Measurements from ENCODE around the gene C2orf78.

The C2orf78 gene

DNA sequence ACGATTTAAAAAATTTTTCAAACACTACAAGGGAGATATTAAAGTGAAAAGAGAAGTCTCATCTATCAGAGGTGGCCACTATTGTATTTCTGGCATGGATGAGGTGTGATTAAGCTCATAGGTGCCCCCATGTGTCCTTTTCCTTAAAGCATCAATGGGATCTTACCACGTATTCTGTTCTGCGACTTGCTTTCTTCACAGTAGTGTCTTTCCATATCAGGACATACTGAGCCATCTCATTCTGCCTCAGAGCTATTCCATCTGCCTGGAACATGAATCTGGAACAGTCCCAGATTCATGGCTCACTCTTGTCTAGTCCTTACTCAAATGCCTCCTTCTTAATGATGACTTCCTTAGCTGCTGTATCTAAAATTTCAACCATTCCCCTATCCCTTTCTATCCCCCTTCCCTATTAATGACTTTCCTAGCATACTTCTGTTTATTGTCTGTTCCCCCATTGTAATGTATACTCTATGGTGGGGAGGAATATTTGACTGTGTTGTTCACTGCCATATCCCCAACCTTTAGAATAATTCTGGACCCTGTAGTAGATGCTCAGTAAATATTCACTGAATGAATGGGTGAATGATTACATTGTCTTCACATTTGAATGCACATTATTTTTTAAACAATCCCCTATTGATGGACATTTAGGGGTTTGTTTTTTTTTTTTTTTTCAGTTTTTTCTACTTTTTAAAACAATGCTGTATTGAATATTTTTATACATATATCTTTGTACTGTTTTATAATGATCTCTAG lies 55.8 kb downstream of the C2orf78 start:
- H3K9me2 ChIP-seq (replicated peaks; ENCODE audit: insufficient read depth, low read length): no peaks in the 10 kb centered on the region
- H3K9ac ChIP-seq (ENCODE audit: low read length): no peak overlapping the region
- no peak overlapping the region for H2AFZ ChIP-seq (ENCODE audit: low read depth, low read length, severe bottlenecking)
- peaks cover 16% of the 10 kb centered on the region; the same call in 1 of the 2 replicates for H3K79me2 ChIP-seq (ENCODE audit: insufficient read depth, low read length)
- no peak overlapping the region for H3K4me2 ChIP-seq (ENCODE audit: low read depth, low read length, poor library complexity, severe bottlenecking)
- H4K20me1 ChIP-seq (ENCODE audit: low read depth, low read length): no peaks in the 10 kb centered on the region
- no peak overlapping the region for H3K27ac ChIP-seq (ENCODE audit: low read depth, low read length)
- H3F3A ChIP-seq (ENCODE audit: insufficient read depth): no peaks in the 10 kb centered on the region; the same call in 1 of the 2 replicates
- peaks cover 4% of the 10 kb centered on the region; the same call in 1 of the 2 replicates for H3K36me3 ChIP-seq (ENCODE audit: low read length)
- H3K9me3 ChIP-seq (ENCODE audit: insufficient read depth, low read length): no peaks in the 10 kb centered on the region
- no peak overlapping the region for H3K4me3 ChIP-seq (ENCODE audit: insufficient read depth, low read length, poor library complexity, severe bottlenecking)
- no peaks in the 10 kb centered on the region for H3K27me3 ChIP-seq (ENCODE audit: low read length)
- TF ChIP-seq, protein P1, sequence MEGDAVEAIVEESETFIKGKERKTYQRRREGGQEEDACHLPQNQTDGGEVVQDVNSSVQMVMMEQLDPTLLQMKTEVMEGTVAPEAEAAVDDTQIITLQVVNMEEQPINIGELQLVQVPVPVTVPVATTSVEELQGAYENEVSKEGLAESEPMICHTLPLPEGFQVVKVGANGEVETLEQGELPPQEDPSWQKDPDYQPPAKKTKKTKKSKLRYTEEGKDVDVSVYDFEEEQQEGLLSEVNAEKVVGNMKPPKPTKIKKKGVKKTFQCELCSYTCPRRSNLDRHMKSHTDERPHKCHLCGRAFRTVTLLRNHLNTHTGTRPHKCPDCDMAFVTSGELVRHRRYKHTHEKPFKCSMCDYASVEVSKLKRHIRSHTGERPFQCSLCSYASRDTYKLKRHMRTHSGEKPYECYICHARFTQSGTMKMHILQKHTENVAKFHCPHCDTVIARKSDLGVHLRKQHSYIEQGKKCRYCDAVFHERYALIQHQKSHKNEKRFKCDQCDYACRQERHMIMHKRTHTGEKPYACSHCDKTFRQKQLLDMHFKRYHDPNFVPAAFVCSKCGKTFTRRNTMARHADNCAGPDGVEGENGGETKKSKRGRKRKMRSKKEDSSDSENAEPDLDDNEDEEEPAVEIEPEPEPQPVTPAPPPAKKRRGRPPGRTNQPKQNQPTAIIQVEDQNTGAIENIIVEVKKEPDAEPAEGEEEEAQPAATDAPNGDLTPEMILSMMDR (IDR thresholded peaks at IDR 0.05; ENCODE audit: insufficient read depth, low read length, poor library complexity, severe bottlenecking): no peak
- TF ChIP-seq EZH2phosphoT487 (conservative IDR thresholded peaks at IDR 0.05; ENCODE audit: low read length): no peak

DNA sequence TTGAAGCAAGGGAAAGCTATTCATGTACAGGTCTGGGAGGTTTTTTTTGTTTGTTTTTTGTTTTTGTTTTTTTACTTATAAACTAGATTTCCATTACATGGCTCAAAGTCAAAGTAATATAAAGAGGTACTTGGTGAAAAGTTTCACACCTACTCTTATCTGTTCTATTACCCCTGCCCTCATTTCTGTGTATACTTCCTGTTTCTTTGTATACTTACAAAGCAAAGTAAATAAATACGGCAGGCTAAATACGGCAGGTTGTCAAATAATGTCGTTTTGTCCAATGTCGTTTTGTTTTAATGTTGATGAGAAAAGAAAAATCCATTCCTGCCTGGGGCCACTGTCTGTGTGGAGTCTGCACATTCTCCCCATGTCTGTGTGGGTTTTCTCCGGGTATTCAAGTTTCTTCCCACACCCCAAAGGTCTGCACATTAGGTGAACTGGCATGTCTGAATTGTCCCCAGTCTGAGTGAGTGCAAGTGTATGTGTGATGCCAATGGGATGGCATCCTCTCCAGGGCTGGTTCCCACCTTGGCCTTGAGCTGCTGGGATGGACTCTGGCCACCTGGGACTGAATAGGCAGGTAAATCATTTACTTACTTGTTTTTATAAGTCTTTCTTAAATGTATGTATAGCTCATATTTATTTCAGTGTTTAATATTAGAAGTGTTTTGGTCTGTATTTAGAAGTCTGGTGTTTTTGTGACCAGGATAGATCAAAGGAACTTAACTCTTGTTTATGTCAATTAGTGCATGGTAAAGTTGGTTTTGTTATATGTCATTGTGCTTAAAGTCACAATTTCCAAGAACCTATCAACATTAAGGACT lies 58.1 kb downstream of the C2orf78 start:
- Histone ChIP-seq H3K9me2 (replicated peaks; ENCODE audit: insufficient read depth, low read length) (no peaks in the 10 kb centered on the region), H3K27ac (ENCODE audit: low read depth, low read length) (no peak overlapping the region), H3K36me3 (ENCODE audit: low read length) (peaks cover 13% of the 10 kb centered on the region; the same call in 1 of the 2 replicates), H3K4me2 (ENCODE audit: low read depth, low read length, poor library complexity, severe bottlenecking) (no peak overlapping the region), H3K9me3 (ENCODE audit: insufficient read depth, low read length) (no peaks in the 10 kb centered on the region), H3K4me3 (ENCODE audit: insufficient read depth, low read length, poor library complexity, severe bottlenecking) (no peak overlapping the region), H4K20me1 (ENCODE audit: low read depth, low read length) (no peaks in the 10 kb centered on the region), H3F3A (ENCODE audit: insufficient read depth) (no peaks in the 10 kb centered on the region), H3K9ac (ENCODE audit: low read length) (no peak overlapping the region), H3K79me2 (ENCODE audit: insufficient read depth, low read length) (peaks cover 16% of the 10 kb centered on the region; the same call in 1 of the 2 replicates), H2AFZ (ENCODE audit: low read depth, low read length, severe bottlenecking) (no peak overlapping the region), H3K27me3 (ENCODE audit: low read length) (no peaks in the 10 kb centered on the region)
- TF ChIP-seq, protein P1 (IDR thresholded peaks at IDR 0.05; ENCODE audit: insufficient read depth, low read length, poor library complexity, severe bottlenecking): no peak
- TF ChIP-seq EZH2phosphoT487 (conservative IDR thresholded peaks at IDR 0.05; ENCODE audit: low read length): no peak

DNA sequence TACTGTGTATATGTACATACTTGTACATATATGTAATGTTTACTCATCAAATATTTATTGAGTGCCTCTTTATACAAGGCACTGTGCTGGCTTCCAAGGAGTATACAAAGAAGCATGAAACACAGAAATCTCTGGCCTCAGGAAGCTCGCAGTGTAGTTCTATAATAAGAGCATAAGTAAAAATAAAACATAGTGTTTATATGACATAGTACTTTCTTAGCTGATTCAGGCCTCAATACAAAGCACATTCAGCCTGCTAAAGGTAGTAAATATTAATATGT lies 58.7 kb downstream of the C2orf78 start:
- H3K9ac ChIP-seq (ENCODE audit: low read length): no peak overlapping the region
- H3K4me2 ChIP-seq (ENCODE audit: low read depth, low read length, poor library complexity, severe bottlenecking): no peak overlapping the region
- peaks cover 13% of the 10 kb centered on the region; the same call in 1 of the 2 replicates for H3K36me3 ChIP-seq (ENCODE audit: low read length)
- no peak overlapping the region for H3K27ac ChIP-seq (ENCODE audit: low read depth, low read length)
- no peaks in the 10 kb centered on the region for H3K9me3 ChIP-seq (ENCODE audit: insufficient read depth, low read length)
- H4K20me1 ChIP-seq (ENCODE audit: low read depth, low read length): no peaks in the 10 kb centered on the region
- TF ChIP-seq EZH2phosphoT487 (conservative IDR thresholded peaks at IDR 0.05; ENCODE audit: low read length): no peak
- TF ChIP-seq, protein P1 (IDR thresholded peaks at IDR 0.05; ENCODE audit: insufficient read depth, low read length, poor library complexity, severe bottlenecking): no peak
- H3F3A ChIP-seq (ENCODE audit: insufficient read depth): no peaks in the 10 kb centered on the region
- H3K27me3 ChIP-seq (ENCODE audit: low read length): no peaks in the 10 kb centered on the region
- no peak overlapping the region for H3K4me3 ChIP-seq (ENCODE audit: insufficient read depth, low read length, poor library complexity, severe bottlenecking)
- H2AFZ ChIP-seq (ENCODE audit: low read depth, low read length, severe bottlenecking): no peak overlapping the region
- no peaks in the 10 kb centered on the region for H3K9me2 ChIP-seq (replicated peaks; ENCODE audit: insufficient read depth, low read length)
- H3K79me2 ChIP-seq (ENCODE audit: insufficient read depth, low read length): peaks cover 16% of the 10 kb centered on the region; the same call in 1 of the 2 replicates

All from SU-DHL-6 (cell line).